GM18858 (cell line): Measurements from ENCODE around the gene CACNA1H.

Experiments used
- ATAC-seq: cut with Tn5 transposase; IDR thresholded peaks from one replicate; pipeline ENCODE4 v1.9.1; 2021; ENCODE audit not compliant: unreplicated experiment

Gene CACNA1H

GRCh38 chr16:1210461-1210860 is 57.6 kb downstream of the CACNA1H start:
- no peak for ATAC-seq

GRCh38 chr16:1211451-1212268 is 58.8 kb downstream of the CACNA1H start:
- no peak for ATAC-seq

GRCh38 chr16:1212616-1213194 is 59.8 kb downstream of the CACNA1H start:
- no peak for ATAC-seq

GRCh38 chr16:1213231-1213630 is 60.3 kb downstream of the CACNA1H start:
- no peak for ATAC-seq

- ATAC-seq: no peak
Measured at GRCh38 chr16:1213796-1214372, 61.0 kb downstream of the CACNA1H start.

- ATAC-seq: no peak
Measured at GRCh38 chr16:1214719-1215118, 61.8 kb downstream of the CACNA1H start.

GRCh38 chr16:1215574-1216295 is 62.8 kb downstream of the CACNA1H start:
- ATAC-seq: no peak

GRCh38 chr16:1216296-1216619 is 63.4 kb downstream of the CACNA1H start:
- no peak for ATAC-seq

- ATAC-seq: no peak
Measured at GRCh38 chr16:1216681-1217400, 63.9 kb downstream of the CACNA1H start.

- no peak for ATAC-seq
Measured at GRCh38 chr16:1217526-1217925, 64.6 kb downstream of the CACNA1H start.

- no peak for ATAC-seq
Measured at GRCh38 chr16:1218061-1218929, 65.4 kb downstream of the CACNA1H start.

GRCh38 chr16:1218930-1219611 is 66.2 kb downstream of the CACNA1H start:
- ATAC-seq: no peak

- no peak for ATAC-seq
Measured at GRCh38 chr16:1220098-1220728, 67.3 kb downstream of the CACNA1H start.

- no peak for ATAC-seq
Measured at GRCh38 chr16:1220841-1221627, 68.1 kb downstream of the CACNA1H start.

- no peak for ATAC-seq
Measured at GRCh38 chr16:1221628-1222552, 69.0 kb downstream of the CACNA1H start.

- ATAC-seq: no peak
Measured at GRCh38 chr16:1222553-1223354, 69.8 kb downstream of the CACNA1H start.
